ENCODE results near the gene NTN4.
"Not testable (repeated sequence)": the region's sequence is repeated elsewhere in the genome, so short reads cannot be mapped to it uniquely, and the experiment has no call there.

NTN4 gene

GRCh38 chr12:95703986-95704385 lies 86.6 kb downstream of the NTN4 start:
- DNase-seq = no peak

DNA sequence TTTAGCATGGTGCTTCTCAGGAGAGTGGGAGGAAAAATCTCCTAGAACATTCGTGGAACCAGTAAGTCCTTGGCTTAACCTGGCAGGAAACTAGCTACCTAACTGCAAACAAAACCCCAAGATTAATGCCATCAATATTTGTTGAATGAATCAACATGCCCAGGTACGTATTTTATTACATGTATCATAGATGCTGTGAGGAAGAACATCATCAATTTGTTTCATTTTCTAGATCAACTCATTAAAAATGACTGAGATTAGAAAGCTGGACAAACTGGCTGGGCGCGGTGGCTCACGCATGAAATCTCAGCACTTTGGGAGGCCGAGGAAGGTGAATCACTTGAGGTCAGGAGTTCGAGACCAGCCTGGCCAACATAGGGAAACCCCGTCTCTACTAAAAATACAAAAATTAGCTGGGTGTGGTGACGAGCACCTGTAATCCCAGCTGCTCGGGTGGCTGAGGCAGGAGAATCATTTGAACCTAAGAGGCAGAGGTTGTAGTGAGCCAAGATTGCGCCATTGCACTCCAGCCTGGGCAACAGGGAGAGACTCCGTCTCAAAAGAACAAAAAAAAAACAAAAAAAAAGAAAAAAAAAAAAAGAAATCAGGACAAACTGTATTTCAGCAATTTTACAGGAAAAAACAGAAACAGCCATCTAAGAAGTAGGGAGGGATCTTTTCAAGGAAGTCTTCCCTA lies 88.7 kb downstream of the NTN4 start:
- no peak for DNase-seq

DNA sequence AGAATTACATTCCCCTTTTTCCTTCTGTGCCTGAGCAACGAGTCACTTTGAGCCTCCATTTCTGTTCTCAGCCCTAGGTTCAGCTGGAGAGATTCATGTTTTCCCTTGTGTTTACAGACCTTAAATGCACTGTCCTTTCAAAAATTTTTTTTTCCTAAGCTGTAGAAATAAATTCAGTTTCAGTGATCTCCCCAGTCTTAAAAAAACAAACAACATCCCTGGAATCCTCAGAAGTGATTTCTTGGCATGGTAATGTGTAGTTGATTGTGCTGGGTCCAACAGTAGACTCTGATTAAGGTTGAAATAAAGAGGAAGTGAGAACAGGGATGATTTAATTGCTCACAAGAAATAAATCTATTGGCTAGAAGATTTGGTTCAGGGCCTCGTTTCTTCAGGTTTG lies 89.3 kb downstream of the NTN4 start:
- no peak for DNase-seq

DNA sequence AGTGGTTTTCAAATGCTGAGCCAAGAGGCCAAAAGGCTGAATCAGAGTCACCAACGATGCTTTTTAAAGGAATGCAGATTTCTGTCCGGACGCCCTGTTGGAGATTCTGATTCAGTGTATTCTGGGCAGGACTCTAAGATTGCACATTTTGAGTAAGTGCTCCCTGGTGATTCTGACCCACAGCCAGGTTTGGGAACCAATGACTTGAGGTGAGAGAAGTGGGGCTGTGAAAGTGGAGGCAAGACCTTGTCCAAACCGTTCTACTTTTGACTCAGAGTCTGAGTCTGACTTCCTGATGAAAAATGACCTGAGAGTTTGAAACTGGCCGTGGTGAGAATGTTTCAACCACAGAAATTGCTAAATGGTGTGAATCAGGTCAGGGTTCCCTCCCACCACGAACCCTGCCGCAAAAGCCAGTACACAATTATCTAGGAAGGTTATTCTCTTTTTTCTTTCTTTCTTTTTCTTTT lies 90.2 kb downstream of the NTN4 start:
- DNase-seq = no peak

DNA sequence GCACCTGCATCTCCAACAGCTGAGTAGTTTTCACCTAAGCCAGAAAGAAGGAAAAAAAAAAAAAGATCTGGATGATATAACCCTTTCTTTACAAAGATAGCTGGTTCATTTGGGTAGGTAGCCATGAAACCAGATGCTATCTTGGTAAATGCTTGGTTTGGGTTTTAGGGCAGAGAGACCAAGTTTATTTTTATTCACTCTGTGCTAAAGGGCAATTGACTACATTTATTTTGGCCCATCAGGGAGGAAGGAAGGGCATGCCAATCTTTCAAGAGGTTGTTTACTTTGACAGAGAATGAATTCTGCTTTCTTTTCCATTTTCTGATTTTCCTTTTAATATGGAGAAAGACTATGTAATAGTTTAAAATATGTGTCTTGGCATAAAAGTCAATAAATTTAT lies 91.0 kb downstream of the NTN4 start:
- no peak for DNase-seq

GRCh38 chr12:95694136-95694535 lies 96.4 kb downstream of the NTN4 start:
- DNase-seq = no peak

DNA sequence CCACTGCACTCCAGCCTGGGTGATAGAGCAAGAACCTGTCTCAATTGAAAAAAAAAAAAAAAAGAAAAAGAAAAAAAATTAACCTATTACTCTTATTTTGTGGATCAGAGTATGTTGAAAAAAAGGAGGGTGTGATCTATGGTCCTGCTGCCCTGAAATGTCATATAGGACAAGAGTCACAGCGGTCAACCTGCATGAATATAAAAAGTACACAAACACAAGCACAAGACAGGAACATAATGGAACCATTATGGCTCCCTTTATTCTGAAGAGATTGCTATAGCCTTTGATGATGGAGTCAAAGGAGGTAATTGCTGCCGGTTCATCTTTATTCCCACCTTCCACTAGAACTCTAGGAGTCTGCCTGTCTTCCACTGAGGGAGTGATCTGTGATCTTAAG lies 96.9 kb downstream of the NTN4 start:
- no peak for DNase-seq

- no peak for DNase-seq
Measured at GRCh38 chr12:95690861-95691635, 99.5 kb downstream of the NTN4 start.

DNA sequence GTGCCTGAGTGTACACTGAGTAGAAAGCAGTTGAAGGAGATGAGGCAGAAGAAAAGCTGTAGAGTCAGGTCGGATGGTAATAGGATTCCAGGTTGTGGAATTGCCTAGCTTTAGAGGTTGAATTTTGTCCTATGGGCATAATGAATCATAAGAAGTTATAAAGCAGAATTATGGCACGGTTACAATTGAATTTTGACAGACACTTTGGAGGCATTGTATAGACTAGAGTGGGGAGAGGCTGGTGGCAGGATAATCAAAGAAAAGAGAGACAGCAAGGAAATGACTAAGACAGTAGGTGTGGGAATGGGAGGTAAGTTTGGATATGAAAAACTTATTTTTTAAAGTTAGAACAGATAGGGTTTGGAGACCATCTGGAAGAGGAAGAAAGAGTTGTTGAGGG lies 102.6 kb downstream of the NTN4 start:
- no peak for DNase-seq

DNA sequence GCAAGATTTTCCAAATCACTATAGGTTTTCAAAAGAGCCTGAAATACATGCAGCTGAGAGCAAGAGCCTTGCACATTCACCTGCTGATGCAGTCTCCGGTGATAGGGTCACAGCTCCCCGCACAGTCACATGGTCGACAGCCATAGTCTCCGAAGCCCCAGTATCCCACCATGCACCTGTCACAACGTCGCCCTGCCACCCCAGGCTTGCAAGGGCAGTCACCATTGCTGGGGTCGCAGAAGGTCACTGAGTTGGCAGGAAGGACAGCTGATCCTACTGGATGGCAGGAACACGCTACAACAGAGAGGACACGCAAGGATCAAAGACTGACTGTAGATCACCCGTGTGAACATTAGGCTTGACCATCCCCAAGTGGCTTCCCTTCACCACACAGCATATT lies 107.1 kb downstream of the NTN4 start:
- no peak for DNase-seq

DNA sequence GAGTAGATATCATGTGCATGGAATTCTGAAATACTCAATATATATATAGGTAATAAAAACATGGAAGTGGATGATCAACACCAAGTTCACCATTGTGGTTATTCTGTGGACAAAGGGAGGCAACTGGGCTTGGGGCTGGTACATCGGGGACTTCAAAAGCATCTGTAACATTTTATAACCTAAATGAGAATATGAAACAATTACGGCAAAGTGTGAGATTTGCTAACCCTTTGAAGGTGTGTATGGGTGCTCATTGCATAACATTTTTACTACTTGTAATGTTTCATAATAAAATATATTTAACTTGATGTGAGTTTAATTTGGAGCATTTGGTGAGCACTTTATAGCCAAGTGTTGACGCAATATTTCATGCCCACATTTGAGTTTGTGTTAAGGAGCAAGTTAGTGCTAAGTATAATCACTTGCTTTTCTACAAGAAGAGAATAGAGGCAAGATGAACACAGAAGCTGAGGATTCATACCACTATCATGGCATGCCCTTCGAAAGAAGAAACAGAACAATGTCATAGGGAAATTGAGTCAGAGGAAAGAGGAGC lies 109.3 kb downstream of the NTN4 start:
- DNase-seq = no peak

DNA sequence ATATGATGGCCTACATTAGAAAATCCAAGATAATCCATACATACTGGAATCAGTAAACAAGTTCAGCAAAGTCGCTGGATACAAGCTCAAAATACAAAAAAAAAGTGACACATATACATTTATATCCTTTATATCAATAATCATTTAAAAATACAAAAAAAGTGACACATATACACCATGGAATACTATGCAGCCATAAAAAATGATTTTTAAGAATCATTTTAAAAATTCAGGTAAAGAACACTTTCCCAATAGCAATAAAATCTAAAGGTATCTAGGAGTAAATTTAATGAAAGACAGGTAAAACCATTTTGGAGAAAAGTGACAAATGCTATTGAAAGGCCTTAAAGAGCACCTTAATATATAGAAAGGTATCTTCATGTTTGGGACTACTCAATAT lies 111.9 kb downstream of the NTN4 start:
- DNase-seq = no peak

DNA sequence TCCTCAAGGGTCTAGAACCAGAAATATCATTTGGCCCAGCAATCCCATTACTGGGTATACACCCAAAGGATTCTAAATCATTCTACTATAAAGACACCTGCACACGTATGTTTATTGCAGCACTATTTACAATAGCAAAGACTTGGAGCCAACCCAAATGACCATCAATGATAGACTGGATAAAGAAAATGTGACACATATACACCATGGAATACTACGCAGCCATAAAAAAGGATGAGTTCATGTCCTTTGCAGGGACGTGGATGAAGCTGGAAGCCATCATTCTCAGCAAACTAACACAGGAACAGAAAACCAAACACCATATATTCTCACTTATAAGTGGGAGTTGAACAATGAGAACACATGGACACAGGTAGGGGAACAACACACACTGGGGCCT lies 112.8 kb downstream of the NTN4 start:
- DNase-seq = not testable (repeated sequence)

DNA sequence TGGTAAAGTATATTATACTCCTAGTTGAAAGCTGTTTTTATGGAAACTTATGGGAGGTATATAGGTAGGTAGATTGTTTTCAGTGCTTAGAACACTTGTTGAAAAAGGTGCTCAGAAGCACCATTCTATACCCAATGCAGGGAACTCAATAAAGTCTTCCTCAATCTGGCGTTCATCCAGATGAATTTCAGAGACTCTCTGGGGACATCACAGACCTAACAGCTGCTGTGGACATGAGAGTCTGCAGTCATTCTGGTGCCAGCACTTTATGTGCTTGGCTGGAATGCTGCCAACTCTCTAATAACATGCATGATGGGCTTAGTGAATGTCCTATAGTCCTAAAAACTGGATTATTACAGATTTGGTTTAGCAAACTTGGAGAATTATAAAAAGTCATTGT lies 115.9 kb downstream of the NTN4 start:
- DNase-seq = peak; percentile 98

DNA sequence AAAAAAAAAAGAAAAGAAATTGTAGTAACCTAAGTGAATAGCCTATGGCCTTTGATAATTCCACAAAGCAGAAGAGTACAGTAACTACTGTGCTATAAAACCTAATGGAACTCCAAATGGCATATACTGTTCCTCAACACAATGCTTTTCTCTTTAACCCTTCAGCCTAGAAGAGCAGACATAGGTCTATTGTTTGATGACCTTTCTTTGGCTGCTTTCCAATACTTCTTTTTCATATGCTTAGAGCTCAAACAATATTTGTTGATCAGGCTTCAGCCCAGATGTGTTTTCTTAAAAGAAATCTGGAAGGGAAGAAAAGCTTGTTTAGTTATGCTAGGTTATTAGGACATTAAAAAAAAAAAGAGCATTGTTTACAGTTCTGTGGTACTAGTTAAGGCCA lies 116.4 kb downstream of the NTN4 start:
- DNase-seq = peak; percentile 83

DNA sequence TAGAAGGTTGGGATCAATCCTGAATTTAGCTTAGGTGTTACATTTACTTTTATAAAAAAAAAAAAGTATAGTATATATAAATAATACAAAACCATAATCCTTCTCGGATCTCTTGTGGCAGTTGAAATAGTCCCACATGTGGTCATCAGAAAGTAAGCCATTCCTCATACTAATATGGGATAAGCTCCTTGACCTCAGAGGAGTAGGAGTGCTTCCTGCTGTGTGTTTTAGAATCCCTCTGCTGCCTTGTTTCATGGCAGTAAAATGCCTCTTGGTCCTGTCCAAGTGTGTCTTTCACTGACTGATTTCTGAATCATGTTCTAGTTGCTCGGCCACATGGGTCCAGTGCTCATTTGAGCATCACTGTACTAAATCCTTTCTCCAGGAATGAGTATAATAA lies 117.0 kb downstream of the NTN4 start:
- DNase-seq = no peak

DNA sequence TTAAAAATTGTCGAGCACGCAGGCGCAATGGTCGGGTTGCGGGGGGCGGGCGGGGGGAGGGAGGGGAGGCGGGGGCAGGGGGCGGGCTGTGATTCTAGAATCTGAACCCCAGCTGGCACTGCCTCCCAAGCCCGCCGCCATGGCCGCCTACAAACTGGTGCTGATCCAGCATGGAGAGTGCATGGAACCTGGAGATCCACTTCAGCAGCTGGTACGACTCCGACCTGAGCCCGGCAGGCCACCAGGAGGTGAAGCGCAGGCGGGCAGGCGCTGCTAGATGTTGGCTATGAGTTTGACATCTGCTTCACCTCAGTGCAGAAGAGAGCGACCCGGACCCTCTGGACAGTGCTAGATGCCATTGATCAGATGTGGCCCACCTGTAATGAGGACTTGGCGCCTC lies 118.4 kb downstream of the NTN4 start:
- DNase-seq = no peak

DNA sequence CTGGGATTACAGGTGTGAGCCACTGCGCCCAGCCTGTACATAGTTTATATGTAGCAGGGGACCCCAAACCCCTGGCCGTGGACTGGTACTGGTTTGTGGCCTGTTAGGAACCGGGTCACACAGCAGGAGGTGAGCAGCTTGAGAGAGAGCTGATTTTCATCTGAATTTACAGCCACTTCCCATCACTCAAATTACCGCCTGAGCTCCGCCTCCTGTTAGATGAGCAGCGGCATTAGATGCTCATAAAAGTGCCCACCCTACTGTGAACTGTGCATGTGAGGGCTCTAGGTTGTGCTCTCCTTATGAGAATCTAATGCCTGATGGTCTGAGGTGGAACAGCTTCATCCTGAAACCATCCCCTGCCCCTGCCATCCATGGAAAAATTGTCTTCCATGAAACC lies 119.3 kb downstream of the NTN4 start:
- no peak for DNase-seq

DNA sequence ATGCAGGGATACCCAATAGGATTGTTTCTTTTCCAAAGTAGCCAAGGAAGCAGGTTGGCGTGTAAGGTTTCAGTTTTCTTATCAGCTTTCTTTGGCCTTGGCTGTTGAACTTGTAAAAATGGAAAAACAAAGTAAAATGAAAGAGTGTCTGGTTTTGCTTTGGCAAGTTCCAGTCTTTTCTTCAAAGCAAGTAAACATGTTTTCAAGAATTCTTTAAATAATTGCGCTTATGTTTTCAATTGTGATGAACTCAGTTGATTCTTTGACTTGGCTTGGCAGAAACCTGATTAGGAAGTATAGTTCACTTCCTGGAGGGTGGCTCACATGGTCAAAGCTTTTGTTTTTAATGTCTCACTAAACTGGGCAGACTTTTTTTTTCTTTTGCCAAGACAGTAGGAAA lies 127.0 kb downstream of the NTN4 start:
- no peak for DNase-seq

DNA sequence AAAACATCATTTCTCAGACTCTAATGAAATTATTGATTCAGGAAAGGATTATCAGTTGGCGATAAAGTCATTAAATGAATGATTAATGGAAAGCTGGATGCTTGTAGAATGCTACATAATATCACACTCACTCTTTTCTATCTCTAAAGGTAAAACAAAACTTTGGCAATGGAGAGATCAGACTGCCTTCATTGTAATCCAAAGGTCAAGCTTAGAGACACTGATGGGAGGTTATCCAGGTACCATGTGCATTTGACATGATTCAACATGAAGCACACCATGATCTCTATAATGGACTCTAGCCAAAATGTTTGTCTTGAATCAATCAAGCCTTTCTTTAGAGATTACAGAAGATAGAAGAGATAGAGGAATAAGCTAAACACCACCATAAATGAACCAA lies 129.2 kb downstream of the NTN4 start:
- DNase-seq = no peak

DNA sequence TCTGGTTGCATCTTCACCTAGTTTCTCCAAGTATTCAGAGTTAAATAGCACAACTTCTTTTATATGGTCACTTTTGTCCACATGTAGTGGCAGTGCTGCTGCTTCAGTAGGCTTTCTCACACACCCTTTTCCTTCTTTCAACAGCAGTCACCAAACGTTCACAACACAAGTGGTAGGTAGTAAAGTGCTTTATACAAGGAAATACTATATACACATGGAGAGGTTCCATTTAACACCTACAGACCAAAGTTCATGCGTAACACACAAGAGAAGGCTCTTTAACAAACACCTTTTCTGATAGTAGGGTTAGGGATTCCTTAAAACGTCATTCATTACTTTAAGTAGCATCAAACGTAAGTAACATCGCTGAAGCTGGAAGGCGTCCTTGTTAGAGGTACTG lies 132.2 kb downstream of the NTN4 start:
- no peak for DNase-seq

GRCh38 chr12:95654665-95655064 lies 135.9 kb downstream of the NTN4 start:
- DNase-seq = not testable (repeated sequence)

DNA sequence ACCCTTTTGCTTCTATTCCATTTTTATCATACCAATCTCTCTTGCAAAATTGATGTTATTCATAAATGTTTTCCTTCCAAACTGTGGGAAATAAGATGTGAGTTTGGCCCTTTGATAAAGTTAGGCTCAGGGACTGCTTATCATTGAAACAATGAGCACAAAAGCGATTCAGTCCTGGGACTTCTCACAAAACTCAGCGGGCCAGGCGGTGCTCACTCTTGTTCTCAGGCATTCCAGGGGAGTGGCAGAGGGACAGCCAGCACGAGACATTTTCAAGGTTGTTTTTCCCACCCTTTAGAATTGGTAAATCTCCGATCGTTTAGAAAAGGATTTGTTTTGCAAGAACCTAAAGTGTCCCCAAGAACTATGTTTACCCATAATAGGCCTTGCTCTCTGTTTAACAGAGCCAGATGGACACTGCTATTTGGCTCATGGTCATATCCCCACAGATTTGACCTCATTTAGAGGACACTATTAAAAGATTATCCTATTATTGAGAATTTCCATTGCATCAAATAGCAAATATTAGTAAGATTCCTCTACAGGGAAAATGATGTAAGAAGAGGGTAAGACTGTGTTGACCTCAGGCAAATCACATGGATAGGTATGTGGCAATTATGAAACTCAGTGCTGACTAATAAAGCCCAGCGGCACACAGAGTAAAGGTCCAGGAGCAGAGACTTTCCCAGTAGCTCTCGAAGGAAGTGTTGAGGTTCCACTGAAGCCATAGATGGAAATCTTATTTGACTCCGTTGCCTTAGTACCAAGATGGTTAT lies 136.6 kb downstream of the NTN4 start:
- DNase-seq = no peak

- no peak for DNase-seq
Measured at GRCh38 chr12:95651681-95652080, 138.9 kb downstream of the NTN4 start.

Measured in NCI-H345 (cell line).